ENCODE results near the gene C20orf204.

Gene C20orf204

GRCh38 chr20:64027981-64028685 is 7.8 kb upstream of the C20orf204 start:
- DNase-seq = no peak

DNA sequence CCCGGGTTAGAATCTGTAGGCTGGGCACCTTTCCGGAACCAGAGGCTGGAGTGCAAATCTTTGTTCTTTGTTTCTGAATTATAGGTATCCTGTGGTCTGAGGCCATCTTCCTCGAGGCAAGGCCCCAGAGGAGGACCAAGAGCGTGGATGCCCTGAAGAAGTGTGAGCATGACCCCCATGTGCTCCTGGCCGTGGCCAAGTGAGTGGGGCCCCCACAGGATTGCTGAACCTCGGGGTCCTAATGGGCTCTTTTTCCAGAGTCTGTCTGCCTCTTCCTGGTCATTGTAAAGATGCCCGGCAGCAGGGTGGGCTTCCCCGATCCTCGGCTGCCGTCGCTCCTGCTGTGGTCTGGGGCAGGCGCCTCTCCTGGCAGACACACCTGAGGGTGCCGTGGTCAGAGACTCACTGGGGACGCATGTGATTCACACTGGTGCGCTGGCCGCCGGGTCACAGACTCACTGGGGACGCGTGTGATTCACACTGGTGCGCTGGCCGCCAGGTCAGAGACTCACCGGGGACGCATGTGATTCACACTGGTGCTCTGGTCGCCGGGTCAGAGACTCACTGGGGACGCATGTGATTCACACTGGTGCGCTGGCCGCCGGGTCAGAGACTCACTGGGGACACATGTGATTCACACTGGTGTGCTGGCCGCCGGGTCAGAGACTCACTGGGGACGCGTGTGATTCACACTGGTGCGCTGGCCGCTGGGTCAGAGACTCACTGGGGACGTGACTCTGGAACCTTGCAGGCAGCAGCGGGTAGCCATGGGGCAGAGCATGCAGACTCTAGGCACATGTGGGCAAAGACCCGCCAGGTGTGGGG is 6.5 kb upstream of the C20orf204 start:
- no peak for DNase-seq

GRCh38 chr20:64030371-64031134 is 5.4 kb upstream of the C20orf204 start:
- DNase-seq = no peak

- no peak for DNase-seq
These were observed 4.1 kb upstream of the C20orf204 start for GRCh38 chr20:64031822-64032314.

GRCh38 chr20:64032706-64033624 is 3.0 kb upstream of the C20orf204 start:
- no peak for DNase-seq

DNA sequence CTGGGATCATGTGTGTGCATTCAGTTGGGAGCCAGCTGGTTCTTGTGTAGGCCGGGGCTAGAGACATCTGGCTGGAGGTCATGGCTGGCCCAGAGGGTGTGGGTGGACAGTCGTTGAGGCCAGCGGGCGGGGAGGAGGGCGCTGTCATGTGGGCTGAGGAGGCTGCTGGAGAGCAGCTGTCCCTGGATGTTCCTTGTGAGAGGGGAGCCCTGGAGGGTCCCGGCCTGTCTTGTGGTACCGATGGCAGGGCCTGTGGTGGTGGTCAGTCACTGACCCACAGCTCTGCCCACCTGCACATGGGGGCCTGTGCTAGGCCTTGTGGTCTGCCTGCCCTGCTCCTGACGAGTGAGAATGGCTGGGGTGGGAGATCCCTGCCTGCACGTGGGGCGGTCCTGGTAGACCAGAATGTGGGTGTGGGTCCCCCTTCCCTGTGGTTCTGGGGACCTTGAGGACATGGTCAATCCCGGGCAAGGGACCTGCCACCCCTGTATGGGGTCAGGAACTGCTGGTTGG is 1.9 kb upstream of the C20orf204 start:
- no peak for DNase-seq

DNA sequence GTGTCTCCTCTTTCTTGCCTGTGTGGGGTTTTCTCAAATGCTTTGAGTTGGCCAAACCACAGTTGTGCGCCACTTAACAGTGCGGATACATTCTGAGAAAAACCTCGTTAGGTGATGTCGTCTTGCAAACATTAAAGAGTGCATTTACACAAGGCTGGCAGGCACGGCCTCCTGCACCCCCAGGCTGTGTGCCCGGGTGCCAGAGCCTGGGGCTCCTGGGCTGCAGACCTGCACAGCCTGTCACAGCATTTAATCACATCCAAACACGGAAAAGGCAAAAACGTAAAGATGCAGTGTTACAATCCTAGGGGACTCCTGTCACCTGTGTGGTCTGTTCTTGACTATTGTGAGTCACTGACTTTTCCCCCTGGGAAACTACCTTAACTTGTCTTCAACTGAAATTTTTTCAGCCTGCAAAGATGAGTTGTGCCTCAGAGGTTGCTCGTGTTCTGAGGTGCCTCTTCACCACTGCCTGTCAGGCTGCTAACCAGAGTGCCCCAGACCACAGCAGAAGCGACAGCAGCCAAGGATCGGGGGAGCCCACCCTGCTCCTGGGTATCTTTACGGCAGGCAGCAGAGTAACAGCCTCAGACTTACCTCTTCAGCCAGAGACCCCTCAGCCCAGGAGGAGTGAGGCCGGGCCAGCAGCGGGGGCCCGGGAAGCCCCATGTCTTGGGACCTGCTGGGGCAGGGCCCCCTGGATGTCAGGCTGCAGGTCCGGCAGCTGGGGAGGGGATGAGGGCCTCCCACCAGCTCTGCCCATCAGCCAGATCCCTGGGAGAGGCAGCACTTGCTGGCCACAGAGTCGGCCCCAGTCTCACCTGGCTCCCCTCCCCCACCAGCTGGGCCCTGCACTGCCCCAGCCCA is 683 bp upstream of the C20orf204 start:
- DNase-seq = no peak

DNA sequence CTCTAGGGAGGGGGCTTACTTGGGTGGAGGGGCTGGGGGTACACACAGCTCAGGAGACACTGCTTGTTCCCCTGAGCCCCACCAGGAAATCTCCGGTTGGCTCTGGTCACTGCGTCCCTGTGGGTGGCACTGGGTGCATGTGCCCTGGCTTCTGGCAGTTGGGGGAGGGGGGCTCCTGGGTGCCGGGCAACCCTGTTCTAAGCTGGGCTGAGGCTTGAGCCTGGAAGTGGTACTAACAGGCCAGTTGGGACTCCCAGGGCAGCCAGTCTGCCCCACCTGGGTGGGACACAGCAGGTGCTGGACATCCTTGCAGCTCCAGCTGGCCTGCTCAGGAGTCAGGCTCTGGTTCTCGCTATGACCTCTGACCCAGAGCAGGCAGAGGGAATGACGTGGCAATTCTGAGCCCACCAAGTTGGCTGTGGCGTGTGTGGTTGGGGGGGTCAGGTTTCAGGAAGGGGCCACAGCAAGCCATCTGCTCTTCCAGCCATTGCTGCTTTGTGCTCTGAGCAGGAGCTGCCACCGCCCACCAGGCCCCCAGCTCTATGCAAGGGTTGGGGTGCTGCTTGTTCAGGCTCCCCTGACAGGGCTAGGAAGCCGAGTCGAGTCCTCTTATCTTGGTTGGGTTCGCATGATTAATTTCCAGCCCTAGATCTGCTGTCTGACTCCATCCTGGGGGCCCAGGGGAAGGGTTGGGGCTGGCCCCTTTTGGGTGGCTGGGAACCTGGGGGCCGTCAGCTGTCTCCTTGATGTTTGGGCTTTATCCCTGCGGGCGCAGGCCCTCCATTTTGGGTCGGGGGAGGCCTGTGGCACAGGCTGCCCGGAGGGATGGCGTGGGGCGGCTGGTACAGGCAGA is 590 bp downstream of the C20orf204 start:
- DNase-seq = no peak

GRCh38 chr20:64037199-64037497 is 1.2 kb downstream of the C20orf204 start:
- no peak for DNase-seq

GRCh38 chr20:64037498-64038213 is 1.7 kb downstream of the C20orf204 start:
- peak; percentile 44 for DNase-seq

DNA sequence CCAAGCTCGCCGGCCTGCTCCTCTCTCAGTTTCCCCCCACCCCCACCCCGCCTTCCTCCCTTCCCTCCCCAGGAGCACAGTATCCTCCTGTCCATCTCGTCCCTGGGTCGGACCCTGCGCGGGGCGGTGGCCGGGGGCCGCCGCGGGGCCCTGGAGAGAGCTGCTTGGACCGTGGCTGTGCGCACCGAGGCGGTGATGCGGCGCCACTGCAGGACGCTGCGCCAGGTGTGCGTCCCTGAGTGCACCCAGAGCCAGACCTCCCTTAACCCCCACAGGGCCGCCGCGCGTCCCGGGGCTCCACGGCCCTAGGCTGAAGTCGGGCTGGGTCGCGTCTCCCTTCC is 2.2 kb downstream of the C20orf204 start:
- peak; percentile 68 for DNase-seq

GRCh38 chr20:64038565-64039292 is 2.7 kb downstream of the C20orf204 start:
- peak; percentile 79 for DNase-seq

GRCh38 chr20:64039293-64040160 is 3.5 kb downstream of the C20orf204 start:
- peak; percentile 48 for DNase-seq

GRCh38 chr20:64040231-64041039 is 4.5 kb downstream of the C20orf204 start:
- DNase-seq = no peak

DNA sequence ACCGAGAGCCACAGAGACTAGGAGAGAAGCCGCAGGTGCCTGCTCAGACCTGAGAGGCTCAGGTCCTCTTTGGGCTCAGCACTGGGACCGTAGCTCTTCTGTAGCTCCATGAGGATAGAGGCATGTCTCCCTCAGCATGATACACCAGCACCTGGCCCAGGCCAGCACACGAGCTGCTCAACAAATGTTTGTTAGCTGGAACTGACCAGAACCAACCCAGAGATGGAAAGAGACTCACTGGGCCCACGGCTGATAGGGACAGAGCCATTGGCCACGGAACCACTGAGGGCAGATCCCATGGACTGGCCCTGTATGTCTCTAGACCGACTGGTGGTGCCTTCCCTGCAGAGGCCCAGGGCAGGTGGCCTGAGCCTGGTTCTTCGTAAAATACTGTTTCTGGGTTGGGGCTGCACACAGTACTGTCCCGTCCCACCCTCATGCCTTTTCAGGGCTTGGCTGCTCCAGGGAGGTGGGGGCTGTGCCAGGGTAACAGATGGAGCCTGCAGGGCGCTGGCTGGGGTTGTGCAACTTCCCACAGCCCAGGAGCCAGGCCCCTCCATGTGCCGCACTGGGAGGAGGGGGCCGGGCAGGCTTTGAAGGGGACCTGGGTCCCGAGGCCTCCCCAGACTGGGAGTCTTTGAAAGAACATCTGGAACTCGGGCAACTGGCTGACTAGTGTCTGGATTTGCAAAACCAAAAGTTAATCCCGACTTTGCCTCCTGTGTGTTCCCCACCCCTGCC is 5.2 kb downstream of the C20orf204 start:
- DNase-seq = no peak

GRCh38 chr20:64041781-64042053 is 5.7 kb downstream of the C20orf204 start:
- no peak for DNase-seq

Data from NCI-H146 (cell line).